ENCODE measurements around the gene ATAT1.
"Not testable (repeated sequence)": the region's sequence is repeated elsewhere in the genome, so short reads cannot be mapped to it uniquely, and the experiment has no call there.

Gene ATAT1

DNA sequence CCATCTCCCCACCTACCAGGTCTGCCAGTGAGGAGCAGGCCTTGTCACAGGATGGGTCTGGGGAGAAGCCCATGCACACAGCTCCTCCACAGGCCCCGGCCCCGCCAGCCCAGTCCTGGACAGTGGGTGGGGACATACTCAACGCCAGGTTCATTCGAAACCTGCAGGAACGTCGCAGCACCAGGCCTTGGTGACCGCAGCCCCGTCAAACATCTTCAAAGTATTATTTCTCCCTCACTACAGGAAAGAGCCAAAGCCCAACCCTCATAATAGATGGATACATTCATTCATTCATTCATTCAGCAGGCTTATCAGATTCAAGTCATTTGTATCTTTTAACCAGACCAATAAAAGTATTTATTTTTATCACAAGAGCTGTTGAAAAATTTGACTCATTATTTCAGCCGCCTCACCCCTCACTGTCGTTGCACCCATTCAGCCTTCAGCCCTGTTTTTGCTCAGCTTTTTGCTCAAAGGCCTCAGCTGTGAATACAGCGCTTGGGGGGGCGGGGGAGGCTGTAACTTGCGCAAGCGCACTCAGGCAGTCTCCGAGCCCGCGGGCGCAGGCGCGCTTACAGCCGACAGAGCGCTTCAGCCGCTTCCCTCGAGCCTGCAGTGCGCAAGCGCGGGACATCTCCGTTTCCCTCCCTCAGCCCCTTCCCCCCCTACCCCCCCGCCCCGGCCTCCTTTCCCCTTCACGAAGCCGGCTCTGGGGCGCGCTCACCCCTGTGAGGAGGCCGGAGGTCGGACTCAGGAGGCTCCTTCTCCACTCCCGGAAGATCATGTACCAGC lies 20.0 kb downstream of the ATAT1 start, which contains the start of gene C6orf136:
Gene C6orf136, plus strand, starts transcription at position 684 of the 792 bp plus-strand sequence. Its CDS starts 99 bp downstream, at position 783.
- FAIRE-seq = peak; percentile 13
- peak; percentile 97 for DNase-seq (ENCODE audit: insufficient read length, low spot score)

DNA sequence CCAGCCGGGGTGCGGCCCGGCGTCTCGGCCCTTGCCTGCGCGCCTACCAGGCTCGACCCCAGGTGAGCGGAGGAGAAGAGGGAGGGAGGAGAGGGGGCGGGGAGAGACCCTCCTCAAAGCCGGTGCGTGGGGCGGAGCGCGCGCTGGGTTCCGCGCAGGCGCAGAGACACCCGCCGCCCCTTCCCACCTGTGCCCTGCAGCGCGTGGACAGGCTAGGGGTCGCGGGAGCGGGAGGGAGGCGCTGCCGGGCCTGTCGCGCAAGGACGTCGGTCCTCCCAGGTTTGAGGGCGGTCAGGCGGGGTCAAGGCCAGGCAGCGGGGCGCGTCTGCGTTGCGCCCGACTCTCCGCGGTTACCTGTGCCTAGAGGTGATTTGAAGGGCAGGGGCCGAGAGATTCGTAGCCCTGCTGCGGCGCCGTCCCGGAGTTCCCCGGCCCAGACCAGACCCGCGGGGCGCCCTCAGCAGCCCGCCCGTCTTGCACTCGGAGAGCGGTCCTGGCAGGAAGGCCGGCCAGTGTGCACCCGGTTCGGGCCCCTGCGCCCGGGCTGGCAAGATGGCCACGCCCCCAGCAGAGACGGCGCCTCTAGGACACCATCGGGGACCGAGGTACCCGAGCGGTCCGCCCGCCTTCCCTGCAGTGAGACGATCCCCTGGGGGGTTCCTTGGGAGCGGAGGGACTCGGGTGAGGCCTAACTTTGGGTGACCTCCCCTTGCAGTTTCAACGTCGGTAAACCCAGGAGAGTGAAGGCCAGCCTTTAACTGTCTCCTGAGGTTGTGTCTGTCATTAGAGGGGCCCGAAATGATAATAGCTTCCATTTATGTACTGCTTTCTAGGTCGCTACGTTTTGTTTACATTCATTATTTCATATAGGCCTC lies 20.8 kb downstream of the ATAT1 start:
- FAIRE-seq (peak; percentile 42), DNase-seq (ENCODE audit: insufficient read length, low spot score) (peak; percentile 88)

DNA sequence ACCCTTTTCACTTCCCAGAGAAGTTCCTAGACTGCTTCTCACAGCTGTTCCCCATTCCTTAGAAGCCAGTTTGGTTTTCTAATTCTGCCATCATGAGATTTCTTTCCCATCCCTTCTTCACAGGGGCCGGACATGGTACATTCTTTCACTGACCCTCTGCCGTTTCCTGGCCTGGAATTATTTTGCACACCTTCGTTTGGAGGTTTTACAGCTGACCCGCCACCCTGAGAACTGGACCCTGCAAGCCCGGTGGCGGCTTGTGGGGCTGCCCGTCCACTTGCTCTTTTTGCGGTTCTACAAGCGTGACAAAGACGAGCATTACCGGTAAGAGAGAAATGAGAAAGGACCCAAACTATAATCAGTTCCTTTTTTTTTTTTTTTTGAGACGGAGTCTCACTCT lies 24.5 kb downstream of the ATAT1 start:
- DNase-seq (ENCODE audit: insufficient read length, low spot score) = no peak
- no peak for FAIRE-seq

DNA sequence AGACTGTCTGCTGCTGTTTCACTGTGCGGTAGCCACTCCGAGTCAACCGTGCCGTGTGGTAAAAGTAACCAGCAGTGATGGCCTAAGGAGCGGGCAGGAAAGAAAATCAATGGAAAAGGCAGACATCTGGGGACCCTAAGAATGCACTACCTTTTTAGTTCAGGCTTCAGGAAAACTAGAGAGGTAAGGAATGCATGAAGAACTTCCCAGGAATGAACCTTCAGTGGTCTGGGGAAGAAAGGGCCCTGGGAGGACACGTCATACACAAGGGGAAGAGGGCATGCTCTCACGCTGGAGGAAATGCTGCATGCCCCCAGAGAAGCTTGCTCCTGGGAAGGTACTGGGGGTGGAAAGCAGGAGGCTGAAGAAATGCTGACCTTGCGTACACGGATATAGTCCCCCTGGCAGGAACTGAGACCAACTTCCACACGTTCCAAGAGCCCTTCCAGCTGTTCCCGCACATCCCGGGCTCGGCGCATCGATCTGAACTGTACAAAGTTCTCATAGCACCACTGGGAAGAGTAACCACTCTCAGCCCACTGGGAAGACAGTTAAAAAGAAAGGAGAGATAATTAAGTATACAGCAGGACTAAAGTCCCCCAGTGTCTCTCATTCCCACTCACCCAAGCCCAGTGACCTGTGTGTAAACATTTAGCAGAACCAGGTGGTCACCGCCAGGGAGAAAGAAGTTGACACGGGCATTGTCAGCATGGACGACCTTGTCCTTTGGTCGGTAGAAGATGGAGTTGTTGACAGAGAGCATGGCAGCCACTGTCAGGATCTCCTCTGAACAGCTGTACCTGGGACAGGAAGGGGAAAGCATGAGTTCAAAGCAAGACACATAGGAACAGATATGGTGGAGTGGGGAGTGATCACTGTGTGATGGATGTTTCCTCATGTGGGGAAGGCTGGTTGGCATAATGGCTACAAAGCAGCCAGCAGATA lies 28.4 kb downstream of the ATAT1 start:
- FAIRE-seq = no peak

DNA sequence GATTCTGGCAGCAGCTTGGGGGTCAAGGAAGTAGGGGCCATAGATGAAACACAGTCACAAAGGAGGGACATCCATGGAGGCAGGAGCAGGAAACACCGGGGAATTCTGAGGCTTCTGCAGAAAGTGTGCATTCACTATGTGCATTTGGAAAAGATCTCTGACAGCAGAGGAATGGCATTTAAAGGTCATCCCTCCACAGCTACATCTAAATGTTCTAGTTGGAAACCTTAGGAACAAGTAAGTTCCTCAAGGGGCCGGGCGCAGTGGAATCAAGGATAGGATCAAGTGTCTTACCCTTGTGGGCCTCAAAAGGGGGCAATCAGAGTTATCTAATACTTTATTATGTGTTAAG lies 29.0 kb downstream of the ATAT1 start:
- no peak for FAIRE-seq
- DNase-seq (ENCODE audit: insufficient read length, low spot score) = no peak

More for the DNA sequence above, 28.4 kb downstream of the ATAT1 start:
- DNase-seq (ENCODE audit: insufficient read length, low spot score) = no peak

DNA sequence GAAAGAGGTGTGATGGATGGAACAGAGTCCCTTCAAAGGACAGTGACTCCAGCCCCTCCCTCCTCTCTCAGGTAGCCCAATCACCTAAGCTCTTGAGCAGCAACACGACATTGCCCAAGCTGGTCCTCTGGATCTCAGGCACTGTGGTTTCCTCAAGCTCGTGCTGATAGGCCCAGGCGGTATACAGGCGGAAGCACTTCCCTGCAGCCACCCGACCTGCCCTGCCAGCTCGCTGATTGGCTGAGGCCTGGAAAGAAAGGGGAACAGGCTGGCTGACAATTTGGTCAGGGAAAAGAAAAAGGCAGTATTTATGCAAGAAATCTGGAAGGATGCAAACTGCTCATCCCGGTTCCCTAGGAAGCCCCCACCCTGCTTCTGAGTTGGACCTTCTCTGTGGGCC lies 29.8 kb downstream of the ATAT1 start:
- FAIRE-seq (no peak), DNase-seq (ENCODE audit: insufficient read length, low spot score) (no peak)

DNA sequence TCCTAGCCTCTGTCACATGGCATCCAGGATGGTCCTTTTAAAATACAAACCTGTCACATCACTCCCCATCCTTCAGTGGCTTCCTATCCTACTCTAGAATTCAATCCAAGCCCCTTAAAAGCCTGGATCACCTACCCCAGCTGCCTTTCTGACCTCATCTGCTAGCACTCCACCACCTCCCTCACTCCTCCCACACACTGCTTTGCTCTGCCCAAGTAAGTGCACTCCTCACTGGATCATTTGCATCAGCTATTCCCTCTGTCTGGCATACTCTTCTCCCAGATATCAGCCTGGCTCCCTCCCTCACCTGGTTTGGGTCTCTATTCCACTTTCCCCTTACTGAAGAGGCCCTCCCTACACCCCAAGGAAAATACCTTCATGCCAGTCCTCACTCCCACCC lies 30.8 kb downstream of the ATAT1 start:
- FAIRE-seq = no peak

DNA sequence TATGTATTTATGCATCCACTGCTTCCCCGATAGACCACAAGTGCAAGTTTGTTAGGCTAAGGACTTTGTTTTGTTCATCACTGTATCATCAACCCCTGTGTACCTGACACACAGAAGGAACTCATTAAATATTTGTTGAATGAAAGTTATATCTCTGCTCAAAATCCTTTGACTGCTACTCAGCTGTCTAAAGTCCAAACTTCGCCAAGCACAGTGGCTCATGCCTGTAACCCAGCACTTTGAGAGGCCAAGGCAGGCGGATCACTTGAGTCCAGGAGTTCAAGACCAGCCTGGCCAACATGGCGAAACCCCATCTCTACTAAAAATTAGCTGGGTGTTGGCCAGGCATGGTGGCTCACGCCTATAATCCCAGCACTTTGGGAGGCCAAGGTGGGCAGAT lies 31.2 kb downstream of the ATAT1 start:
- FAIRE-seq; DNase-seq (ENCODE audit: insufficient read length, low spot score): not testable (repeated sequence)

More for the DNA sequence above, 30.8 kb downstream of the ATAT1 start:
- no peak for DNase-seq (ENCODE audit: insufficient read length, low spot score)

DNA sequence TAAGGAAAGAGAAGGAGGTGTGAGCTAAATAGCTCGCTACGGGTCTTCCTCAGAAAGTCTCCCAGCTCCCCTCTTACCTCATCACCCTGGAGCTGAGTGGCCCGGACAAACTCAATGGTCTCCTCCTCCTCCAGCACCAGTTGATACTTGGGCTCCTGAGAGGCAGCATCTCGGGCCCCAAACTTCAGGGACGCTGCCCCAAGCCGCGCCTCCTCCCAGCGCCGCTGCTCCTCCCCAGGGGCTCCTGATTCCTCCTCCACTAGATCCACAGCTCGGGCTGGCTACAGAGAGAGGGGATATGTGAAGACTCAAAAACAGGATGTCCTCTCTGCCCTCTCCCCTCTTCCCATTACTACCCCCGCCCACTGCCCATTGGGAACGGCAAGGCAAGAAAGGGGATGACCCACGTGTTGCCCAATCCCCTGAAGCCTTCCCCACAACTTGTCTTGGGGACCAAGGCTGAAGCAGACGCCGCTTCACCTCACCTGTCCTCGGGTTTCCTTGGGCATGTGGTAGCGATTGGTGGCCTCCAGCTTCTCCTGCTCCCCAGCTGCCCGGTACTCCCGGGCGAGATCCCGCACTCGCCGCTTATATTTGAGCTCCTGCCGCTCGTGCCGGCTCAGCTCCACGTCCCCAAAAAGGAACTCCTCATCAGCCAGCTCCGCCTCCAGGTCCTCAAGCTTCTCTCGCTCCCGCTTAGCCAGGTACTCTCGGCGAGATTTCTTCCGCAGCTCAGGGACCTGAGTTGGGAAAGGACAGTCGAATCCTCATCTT lies 38.5 kb downstream of the ATAT1 start:
- DNase-seq (ENCODE audit: insufficient read length, low spot score) (no peak), FAIRE-seq (no peak)

DNA sequence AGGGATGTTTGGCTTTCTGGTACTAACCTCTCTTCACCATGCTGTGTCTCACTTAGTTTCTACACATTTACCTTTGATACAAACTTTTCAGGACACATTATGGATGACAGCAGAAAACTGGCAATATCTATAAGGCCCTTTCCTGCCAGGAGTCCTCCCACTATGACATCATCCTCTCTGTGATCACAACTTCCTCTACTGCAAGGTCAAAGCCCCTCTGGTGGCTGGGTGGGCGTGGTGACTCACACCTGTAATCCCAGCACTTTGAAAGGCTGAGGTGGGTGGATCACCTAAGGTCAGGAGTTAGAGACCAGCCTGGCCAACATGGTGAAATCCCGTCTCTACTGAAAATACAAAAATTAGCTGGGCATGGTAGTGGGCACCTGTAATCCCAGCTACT lies 39.6 kb downstream of the ATAT1 start:
- not testable (repeated sequence) for DNase-seq (ENCODE audit: insufficient read length, low spot score); FAIRE-seq

DNA sequence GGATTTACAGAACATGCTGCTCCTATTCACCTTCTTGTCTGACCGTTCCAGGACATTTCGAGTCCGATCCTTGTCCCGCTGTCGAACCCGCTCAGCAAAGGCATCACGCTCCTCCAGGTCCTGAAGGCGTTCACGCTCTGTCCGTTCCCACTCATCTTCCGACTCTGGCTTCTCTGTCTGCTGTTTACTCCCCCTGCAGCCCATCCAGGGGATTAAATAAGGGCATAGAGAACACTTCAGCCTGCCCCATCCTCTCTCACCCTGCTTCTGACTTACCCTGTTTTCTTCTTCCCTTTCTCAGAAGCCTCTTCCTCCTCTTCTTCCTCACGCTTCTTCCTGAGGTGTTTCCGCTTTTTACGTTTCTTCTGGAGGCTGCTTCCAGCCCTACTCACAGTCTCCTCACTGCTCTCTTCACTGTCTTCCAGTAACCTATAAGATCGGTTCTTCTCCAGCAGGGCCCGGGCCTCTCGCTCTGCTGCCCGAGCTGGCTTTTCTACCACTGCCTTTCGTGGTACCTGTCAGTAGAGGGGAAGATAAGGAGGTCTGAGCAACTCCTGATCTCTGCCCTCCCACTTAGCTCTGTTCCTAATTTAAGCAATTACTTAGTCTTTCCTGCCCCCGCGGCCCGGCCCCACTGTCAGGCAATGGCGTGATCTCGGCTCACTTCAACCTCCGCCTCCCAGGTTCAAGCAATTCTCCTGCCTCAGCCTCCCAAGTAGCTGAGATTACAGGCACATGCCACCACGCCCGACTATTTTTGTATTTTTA lies 44.3 kb downstream of the ATAT1 start:
- FAIRE-seq = peak; percentile 9
- DNase-seq (ENCODE audit: insufficient read length, low spot score) = no peak

DNA sequence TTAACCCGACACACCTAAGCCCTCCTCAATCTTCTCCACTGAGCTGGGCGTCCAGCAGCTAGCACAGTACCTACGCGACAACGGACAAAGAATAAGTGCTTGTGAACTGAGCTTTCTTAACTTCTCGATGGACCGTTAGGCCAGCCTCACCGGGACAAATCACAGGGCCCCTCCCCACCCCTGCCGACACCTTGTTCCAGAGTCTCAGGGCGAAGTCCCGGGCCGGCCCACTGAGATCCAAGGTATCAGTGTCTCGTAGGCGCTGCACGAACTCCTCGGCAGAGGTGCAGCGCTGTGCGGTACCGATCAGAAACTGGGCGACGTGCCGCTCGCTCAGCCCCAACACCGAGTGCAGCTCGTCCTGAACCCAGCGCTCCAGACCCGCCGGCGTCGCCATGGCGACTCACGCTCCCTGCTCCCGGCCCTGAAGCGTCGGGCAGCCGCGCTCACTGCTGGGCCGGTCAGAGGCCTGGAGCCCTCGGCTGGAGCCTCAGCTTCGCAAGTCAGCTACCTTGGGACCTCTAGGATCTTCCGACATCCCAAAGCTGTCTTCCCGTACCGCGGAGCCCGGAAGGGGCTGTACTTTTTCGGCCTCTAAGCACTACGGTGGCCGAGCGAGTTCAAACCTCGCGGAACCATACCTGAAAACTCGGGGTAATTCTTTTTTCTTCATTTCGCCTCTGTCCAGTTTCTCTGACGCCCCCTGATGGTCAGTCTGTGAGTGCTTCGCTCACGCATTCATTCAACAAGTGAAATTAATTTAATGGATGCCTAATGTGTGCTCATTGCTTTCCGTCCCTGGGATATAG lies 46.0 kb downstream of the ATAT1 start, which contains the start of gene DHX16:
Gene DHX16, minus strand, starts transcription at position 562 of the 809 bp plus-strand sequence. Its CDS starts 165 bp downstream, at position 397.
- peak; percentile 69 for FAIRE-seq
- DNase-seq (ENCODE audit: insufficient read length, low spot score) = peak; percentile 96

DNA sequence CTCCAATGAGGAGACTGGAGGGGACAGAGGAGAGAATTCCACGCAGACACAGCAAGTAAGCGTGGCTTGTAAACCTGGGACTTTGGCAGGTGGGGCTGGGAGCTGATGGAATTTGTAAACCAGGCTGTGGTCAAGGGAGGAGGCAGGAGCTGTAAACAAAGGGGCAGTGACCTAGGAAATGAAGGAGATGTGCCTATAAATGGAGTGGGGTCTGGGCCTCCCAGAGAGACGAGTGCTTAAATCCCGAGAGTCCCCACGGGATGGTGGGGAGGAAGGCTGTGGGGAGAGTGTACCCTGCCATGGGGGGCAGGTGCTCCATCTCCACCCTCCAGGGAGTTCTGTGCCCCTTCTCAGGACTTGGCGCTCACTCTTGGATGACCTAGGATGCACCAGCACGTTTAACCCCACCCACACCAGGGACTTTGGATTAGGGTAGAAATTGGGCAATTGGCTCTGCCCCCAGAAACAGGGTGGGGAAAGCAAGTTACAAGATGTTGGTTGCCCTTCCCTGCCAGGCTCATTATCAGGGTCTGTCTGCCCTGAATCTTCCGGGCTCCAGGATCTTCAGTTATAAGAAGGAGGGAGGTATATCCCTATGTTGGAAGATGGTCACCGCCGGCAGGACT lies 50.1 kb downstream of the ATAT1 start:
- FAIRE-seq (no peak), DNase-seq (ENCODE audit: insufficient read length, low spot score) (no peak)

DNA sequence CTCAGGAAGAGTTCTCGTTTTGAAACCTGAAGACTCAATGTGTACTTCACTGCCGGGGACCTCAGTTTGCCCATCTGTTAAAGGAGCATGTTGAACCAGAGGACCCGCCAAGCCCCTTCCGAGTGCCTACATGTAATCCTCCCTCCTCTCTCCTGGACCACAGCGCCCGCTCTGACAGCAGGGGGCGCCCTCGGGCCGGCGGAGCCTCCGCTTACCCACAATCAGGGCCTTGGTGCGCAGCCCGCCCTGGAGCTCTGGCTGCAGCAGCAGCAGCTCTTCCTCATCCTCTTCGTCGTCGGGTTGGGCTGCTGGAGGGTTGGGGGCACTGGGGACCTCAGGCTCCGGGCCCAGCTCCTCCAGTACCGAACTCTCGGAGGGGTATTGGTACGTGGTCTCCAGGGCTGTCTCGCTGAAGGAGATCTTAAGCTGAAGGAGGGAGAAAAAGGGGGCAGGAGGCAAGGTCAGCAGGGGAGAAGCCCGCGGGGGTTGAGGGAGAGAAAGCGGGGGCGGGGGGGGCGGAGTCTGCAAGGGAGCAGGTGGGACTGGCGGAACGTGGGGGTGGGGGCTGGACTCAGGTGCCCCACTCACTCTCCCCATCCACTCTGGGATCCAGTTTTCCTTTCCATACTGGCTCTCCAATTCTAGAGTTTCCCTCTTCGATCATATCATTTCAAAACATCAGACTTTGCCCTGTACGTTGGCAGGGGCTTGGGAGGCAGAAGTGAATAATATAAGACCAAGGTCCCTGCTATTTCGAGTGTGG lies 52.5 kb downstream of the ATAT1 start:
- no peak for FAIRE-seq
- DNase-seq (ENCODE audit: insufficient read length, low spot score) = peak; percentile 71

DNA sequence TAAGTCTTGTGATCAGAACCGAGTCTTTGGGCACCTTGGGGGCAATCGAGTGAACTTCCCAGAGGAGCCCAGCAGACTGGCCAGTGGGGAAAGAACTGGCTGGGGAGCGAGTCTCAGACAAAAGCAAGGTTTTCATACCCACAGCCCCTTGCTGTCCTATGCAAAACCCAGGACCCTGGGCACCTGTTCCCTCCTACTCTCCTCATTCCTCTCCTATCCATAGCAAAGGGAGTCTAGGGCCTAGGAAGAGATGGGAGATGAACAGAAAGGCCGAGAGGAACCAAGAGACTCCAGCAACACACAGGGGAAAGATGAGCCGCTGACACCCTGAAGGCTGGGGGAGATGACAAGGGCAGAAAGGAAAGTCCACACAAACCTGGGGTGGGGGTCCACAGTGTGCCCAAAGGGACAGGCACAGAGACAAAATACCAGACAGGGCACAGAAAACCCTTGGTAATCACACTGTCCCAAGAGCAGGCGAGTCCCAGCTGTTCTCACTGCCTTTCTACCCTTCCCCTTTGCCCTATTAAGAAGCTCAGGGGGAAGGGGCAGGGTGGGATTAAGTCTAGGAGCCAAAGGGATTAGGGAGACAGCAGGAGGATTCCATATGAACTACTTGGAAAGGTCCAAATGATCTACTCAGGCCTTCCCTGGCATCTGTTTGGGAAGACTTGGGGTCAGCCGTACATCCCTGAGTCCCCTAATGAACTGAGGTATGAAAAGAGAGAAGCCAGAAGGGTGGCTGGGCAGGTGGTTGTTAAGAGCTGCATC lies 53.3 kb downstream of the ATAT1 start:
- FAIRE-seq (no peak), DNase-seq (ENCODE audit: insufficient read length, low spot score) (no peak)

DNA sequence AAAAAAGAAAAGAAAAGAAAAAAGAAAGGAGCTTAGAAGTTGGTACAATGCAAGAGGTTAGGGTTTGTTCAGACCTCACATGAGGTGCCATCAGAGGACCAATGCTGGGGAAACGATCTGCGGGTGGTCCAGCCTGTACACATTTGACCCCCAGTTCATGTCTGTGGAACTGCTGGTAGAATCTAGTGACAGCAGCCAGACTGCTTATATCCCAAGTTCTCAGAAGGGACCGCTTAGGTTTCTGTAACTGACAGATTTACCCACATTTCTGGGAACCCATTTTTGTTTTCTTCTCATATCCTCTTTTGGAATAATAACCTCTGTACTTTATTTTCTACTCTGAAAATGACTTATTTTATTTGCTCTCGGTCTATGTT lies 55.1 kb downstream of the ATAT1 start:
- no peak for FAIRE-seq
- no peak for DNase-seq (ENCODE audit: insufficient read length, low spot score)

Data from HTR-8/SVneo (cell line).